GM12865 (cell line): ENCODE results near the gene NEURL1B.

Experiments
- DNase-seq: peaks from one replicate; pipeline ENCODE4 v3.0.0; 2010; ENCODE audit warnings: low read depth
- H3K4me3 ChIP-seq: 2 replicates; pipeline ENCODE4 v1.5.1; 2011; ENCODE audit warnings: mild to moderate bottlenecking, low read depth, low read length, control low read depth
- TF ChIP-seq, protein P1 (sequence below): IDR thresholded peaks from 2 replicates; pipeline ENCODE4 v1.5.1; 2011; ENCODE audit warnings: low read length, control low read depth, low read depth, inconsistent platforms; ENCODE audit not compliant: insufficient read depth; ENCODE audit errors: missing control alignments

Gene NEURL1B

DNA sequence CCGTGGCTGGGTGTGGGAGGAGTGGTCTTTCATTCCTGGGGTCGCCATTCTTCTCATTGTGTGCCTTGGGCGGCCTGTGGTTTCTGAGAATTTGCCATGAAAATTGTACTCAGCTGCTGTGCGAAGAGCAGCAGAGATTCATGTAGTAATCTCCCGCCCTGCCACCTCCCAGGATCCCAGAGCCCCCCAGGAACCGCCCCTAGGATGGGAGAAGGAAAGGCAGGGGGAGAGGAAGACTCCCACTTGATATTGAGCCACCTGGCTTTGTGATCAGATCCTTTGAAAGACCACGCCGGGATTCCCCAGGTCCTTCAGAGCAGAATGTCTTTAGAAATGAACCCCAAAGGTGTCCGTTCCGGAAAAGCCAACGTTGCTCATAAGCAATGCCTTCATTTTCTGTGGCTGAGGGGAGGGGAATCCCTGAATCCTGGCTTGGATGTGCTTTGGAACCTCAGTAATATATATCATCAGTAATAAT is 27.6 kb downstream of the NEURL1B start:
- H3K4me3 ChIP-seq: no peak overlapping the region
- TF ChIP-seq, protein P1, sequence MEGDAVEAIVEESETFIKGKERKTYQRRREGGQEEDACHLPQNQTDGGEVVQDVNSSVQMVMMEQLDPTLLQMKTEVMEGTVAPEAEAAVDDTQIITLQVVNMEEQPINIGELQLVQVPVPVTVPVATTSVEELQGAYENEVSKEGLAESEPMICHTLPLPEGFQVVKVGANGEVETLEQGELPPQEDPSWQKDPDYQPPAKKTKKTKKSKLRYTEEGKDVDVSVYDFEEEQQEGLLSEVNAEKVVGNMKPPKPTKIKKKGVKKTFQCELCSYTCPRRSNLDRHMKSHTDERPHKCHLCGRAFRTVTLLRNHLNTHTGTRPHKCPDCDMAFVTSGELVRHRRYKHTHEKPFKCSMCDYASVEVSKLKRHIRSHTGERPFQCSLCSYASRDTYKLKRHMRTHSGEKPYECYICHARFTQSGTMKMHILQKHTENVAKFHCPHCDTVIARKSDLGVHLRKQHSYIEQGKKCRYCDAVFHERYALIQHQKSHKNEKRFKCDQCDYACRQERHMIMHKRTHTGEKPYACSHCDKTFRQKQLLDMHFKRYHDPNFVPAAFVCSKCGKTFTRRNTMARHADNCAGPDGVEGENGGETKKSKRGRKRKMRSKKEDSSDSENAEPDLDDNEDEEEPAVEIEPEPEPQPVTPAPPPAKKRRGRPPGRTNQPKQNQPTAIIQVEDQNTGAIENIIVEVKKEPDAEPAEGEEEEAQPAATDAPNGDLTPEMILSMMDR: no peak
- no peak for DNase-seq

DNA sequence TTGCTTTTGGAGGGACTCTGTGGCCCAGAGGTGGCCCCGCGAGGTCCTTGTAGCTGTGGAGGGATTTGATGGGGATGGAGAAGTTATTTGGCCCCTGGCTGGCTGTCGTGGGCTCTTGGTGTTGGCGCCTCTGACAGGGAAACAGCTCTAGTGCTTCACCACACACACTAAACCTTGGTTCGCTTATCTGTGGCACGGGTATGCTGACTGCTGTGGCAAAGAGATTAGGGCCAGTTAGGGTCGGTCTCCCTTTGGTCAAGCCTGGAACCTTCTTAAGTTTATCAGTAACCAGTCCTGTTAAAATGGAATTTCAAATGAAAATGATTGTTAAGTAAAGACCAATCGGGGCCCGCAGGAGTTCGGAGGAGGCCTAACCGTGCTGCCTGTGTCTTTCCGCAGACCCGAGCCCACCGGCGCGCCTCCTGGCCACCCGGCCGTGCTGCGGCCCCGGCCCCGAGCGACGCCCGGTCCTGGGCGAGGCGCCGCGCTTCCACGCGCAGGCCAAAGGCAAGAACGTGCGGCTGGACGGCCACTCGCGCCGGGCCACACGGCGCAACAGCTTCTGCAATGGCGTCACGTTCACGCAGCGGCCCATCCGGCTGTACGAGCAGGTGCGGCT is 28.4 kb downstream of the NEURL1B start:
- H3K4me3 ChIP-seq: no peak overlapping the region
- DNase-seq: no peak
- TF ChIP-seq, protein P1: no peak

DNA sequence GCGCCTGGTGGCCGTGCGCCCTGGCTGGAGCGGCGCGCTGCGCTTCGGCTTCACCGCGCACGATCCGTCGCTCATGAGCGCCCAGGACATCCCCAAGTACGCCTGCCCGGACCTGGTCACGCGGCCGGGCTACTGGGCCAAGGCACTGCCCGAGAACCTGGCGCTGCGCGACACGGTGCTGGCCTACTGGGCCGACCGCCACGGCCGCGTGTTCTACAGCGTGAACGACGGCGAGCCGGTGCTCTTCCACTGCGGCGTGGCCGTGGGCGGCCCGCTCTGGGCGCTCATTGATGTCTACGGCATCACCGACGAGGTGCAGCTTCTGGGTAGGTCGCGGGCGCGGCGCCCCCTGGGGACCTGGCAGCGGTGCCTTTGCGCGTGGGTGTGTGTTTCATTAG is 28.9 kb downstream of the NEURL1B start:
- no peak for DNase-seq
- H3K4me3 ChIP-seq: no peak overlapping the region
- TF ChIP-seq, protein P1: no peak

DNA sequence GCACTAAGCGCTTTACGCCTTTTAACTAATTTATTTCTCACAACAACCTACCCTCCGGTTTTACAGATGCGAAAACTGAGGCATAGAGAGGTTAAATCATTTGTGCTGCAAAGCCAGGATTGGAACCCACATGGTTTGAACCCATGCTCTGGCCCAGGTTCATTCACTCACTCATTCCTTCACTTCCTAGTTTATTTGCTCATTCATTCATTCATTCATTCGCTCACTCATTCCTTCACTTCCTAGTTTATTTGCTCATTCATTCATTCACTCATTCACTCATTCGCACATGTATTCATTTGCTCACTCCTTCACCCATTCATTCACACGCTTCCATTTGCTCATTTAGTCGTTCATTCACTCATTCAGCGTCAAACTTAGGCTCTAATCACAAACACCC is 29.4 kb downstream of the NEURL1B start:
- no peak overlapping the region for H3K4me3 ChIP-seq
- TF ChIP-seq, protein P1: no peak
- no peak for DNase-seq

DNA sequence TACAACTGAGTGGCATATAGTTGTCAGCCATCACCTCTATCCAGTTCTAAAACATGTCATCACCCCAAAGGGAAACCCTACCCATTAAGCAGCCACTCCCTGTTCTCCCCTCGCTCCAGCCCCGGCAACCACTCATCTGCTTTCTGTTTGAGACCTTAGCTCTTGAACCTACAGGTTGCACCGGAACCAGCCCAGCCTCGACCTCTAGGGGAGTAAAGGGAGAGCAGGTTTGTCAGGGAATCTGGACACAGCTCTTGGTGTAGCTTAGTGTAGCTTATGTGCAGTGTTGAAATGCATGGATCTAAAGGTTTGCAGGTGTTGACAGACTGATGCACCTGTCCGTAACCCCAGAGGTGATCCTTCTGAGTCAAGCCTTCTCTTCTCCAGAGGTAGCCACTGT is 30.0 kb downstream of the NEURL1B start:
- DNase-seq: no peak
- TF ChIP-seq, protein P1: no peak
- no peak overlapping the region for H3K4me3 ChIP-seq

DNA sequence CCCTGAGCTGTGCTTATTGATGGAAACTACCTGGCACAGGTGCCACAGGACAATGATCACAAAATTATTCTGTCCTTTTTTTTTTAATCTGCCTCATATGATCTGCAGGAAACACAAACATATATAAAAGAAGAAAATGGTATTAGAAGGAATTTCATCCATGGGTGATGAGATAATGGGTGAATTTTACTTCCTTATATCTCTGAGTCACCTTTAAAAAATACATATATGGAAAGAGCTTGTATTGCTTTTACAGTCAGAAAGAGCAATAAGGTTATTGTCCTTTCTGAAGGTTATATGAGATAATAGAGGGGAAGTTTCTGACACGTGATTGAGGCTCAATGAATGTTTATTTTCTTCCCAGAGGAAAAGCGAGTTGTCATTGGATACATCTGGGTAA is 31.6 kb downstream of the NEURL1B start:
- no peak overlapping the region for H3K4me3 ChIP-seq
- DNase-seq: no peak
- TF ChIP-seq, protein P1: no peak

DNA sequence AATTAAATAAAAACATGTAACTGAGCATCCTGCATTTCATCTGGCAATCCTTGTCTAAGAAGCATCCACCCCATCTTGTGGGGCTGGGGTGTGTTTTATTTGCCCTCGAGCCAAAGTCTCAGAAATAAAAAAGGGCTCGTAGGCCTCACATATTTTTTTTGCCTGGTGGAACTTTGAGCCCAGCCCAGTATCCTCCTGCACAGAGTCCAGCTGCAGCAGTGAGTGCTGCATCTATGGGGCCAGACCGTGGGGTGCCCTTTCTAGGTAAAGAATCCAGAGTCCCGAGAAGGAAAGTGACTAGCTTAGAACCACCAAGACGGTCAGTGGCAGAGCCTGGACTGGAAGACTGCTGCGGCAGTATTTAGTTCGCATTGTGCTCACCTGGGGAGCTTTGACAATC is 33.1 kb downstream of the NEURL1B start:
- no peak overlapping the region for H3K4me3 ChIP-seq
- TF ChIP-seq, protein P1: no peak
- no peak for DNase-seq
